Ovary (tissue), 9 donors: Measurements from ENCODE around the gene RAB3GAP1. TPM values are rescaled to one million over a fixed set of nuclear protein-coding genes. Genes with fewer than 3 reads are reported as not detected.
"Not testable (repeated sequence)": the region's sequence is repeated elsewhere in the genome, so short reads cannot be mapped to it uniquely, and the experiment has no call there.

ENCODE experiments used
- DNase-seq, 5 donors: peaks; one replicate each; pipeline ENCODE4 v3.0.0-alpha.2; 2019 to 2020
- H3K27ac ChIP-seq, 2 donors: fragments of 200-600 bp; one replicate each; pipeline versions ENCODE4 v1.5.1 to v1.8.0; 2019 to 2022
- H3K27me3 ChIP-seq: fragments of 200-600 bp; one replicate; pipeline ENCODE4 v1.8.0; 2022
- H3K36me3 ChIP-seq: fragments of 200-600 bp; sonication (generic); one replicate; pipeline ENCODE4 v1.5.1; 2019
- H3K4me1 ChIP-seq: one replicate; pipeline ENCODE4 v1.8.1; 2013; ENCODE audit warnings: mild to moderate bottlenecking, moderate library complexity; ENCODE audit not compliant: insufficient read depth
- H3K4me3 ChIP-seq: fragments of 200-600 bp; sonication (generic); one replicate; pipeline ENCODE4 v1.5.1; 2017
- H3K9me3 ChIP-seq, 2 donors: fragments of 200-600 bp in 1 of 2; sonication (generic) in 1 of 2; one replicate each; pipeline versions ENCODE4 v1.5.1 to v1.8.1; 2013 to 2019; ENCODE audit warnings: mild to moderate bottlenecking in 1 of 2, moderate library complexity in 1 of 2
- CTCF ChIP-seq, 3 donors: fragments of 450-650 bp in 2 of 3; fragments of 200-600 bp in 1 of 3; IDR thresholded peaks; one replicate each; pipeline versions ENCODE4 v1.5.1 to v1.8.0; 2016 to 2022; ENCODE audit warnings: antibody characterized with exemption in 3 of 3, mild to moderate bottlenecking in 1 of 3
- EP300 ChIP-seq: sonication (generic); formaldehyde crosslinking; IDR thresholded peaks from one replicate; pipeline ENCODE4 v1.6.1; 2017; ENCODE audit warnings: antibody characterized with exemption
- POLR2A ChIP-seq: fragments of 450-650 bp; IDR thresholded peaks from one replicate; pipeline ENCODE4 v1.6.1; 2017; ENCODE audit warnings: antibody characterized with exemption, mild to moderate bottlenecking, moderate library complexity
- WGBS, 3 donors: extraction: QIAGEN DNeasy Blood & Tissue Kit in 1 of 3; methylation state at CpG; one replicate each; pipeline versions ENCODE4 v1.1.5 to v1.1.7; 2013 to 2017; 5-methylcytosine and 5-hydroxymethylcytosine counted together
- intact Hi-C, 4 donors: fragments of 100-400 bp; cut with DNase I; formaldehyde crosslinking; loops; one replicate each; pipeline versions ENCODE4 v1.11.0 to v1.15.1; 2022 to 2023
- polyA plus RNA-seq, 2 donors: library from polyadenylated mRNA; stranded (reverse); fragments of 200-250 nt in 1 of 2; fragments of 350-450 nt in 1 of 2; fragmentation: Illumina TruSeq in 1 of 2; extraction: RNeasy Lipid Tissue Mini Kit (QIAGEN cat#74804) in 1 of 2; gene quantifications; one replicate each; pipeline ENCODE4 v1.2.3, GENCODE V29; 2013 to 2014
- total RNA-seq, 7 donors: library from RNA; depleted of rRNA in 2 of 7; stranded (reverse); fragments of >200 nt in 2 of 7; fragmentation: NEBNext Ultra II Directional in 3 of 7; extraction: Animal tissue kit (Norgen Biotek cat#: 25700) in 3 of 7; gene quantifications; one replicate each; pipeline versions ENCODE4 v1.1.0 to v1.2.4, GENCODE V29; 2016 to 2023
- donor health status: DM: no; HTN: no; CAD: no; lungs with moderate emphysema.
- donor health status: DM: no; HTN: no; CAD: no.
- donor health status: Bipolar disorder and iron deficiency.
- donor health status: DM: yes; HTN: yes; CAD: no.
- donor health status: DM: no; HTN: no; CAD: no.
- donor health status: DM: yes; HTN: yes; CAD: no.

Gene RAB3GAP1
- total and polyA plus RNA-seq, 9 donors: 29.3 to 51.3 (median 44.3) TPM

- H3K36me3 ChIP-seq: no peaks in the 10 kb centered on the region
- WGBS, 3 donors: 96 to 99% (median 98%) methylated on average over 2 of the region's 2 CpGs
- no peaks in the 10 kb centered on the region for H3K4me1 ChIP-seq
- no peak overlapping the region for H3K4me3 ChIP-seq
- H3K27me3 ChIP-seq: no peaks in the 10 kb centered on the region
- H3K9me3 ChIP-seq: no peaks in the 10 kb centered on the region
- TF ChIP-seq EP300 (no peak), POLR2A (no peak), CTCF (IDR thresholded peaks at IDR 0.05) (no peak)
- intact Hi-C loops: no loop called here
- DNase-seq: no peak
- H3K27ac ChIP-seq: no peak overlapping the region
Observed at GRCh38 chr2:135121016-135121657, 69.0 kb downstream of the RAB3GAP1 start.

GRCh38 chr2:135121658-135122039 lies 69.6 kb downstream of the RAB3GAP1 start:
- 87 to 90% (median 89%) methylated on average over 6 of the region's 6 CpGs for WGBS, 3 donors
- H3K27me3 ChIP-seq, H3K4me3 ChIP-seq, H3K4me1 ChIP-seq, H3K36me3 ChIP-seq, DNase-seq, intact Hi-C loops, H3K27ac ChIP-seq, H3K9me3 ChIP-seq: not testable (repeated sequence)

- H3K9me3 ChIP-seq: no peaks in the 10 kb centered on the region
- no peaks in the 10 kb centered on the region for H3K27me3 ChIP-seq
- DNase-seq: no peak
- intact Hi-C loops: no loop called here
- TF ChIP-seq CTCF (IDR thresholded peaks at IDR 0.05): no peak
- no peak for TF ChIP-seq EP300
- no peak for TF ChIP-seq POLR2A
- H3K36me3 ChIP-seq: no peaks in the 10 kb centered on the region
- WGBS, 3 donors: 13 to 48% (median 34%) methylated on average over 1 of the region's 1 CpG
- H3K4me3 ChIP-seq: no peak overlapping the region
- no peaks in the 10 kb centered on the region for H3K4me1 ChIP-seq
- no peak overlapping the region for H3K27ac ChIP-seq
Observed at GRCh38 chr2:135124924-135125886, 73.1 kb downstream of the RAB3GAP1 start.

GRCh38 chr2:135125940-135126339 lies 73.8 kb downstream of the RAB3GAP1 start:
- H3K36me3 ChIP-seq: no peaks in the 10 kb centered on the region
- no peaks in the 10 kb centered on the region for H3K9me3 ChIP-seq
- intact Hi-C loops: no loop called here
- H3K27ac ChIP-seq: no peak overlapping the region
- H3K27me3 ChIP-seq: no peaks in the 10 kb centered on the region
- TF ChIP-seq CTCF (IDR thresholded peaks at IDR 0.05): no peak
- TF ChIP-seq POLR2A: no peak
- TF ChIP-seq EP300: no peak
- WGBS, 3 donors: 78 to 95% (median 93%) methylated on average over 2 of the region's 2 CpGs
- DNase-seq: no peak
- no peaks in the 10 kb centered on the region for H3K4me1 ChIP-seq
- H3K4me3 ChIP-seq: no peak overlapping the region

GRCh38 chr2:135130751-135131150 lies 78.7 kb downstream of the RAB3GAP1 start:
- intact Hi-C loops: no loop called here
- Histone ChIP-seq H3K36me3 (no peaks in the 10 kb centered on the region), H3K27ac (no peak overlapping the region), H3K9me3 (no peaks in the 10 kb centered on the region), H3K4me3 (no peak overlapping the region), H3K4me1 (no peaks in the 10 kb centered on the region), H3K27me3 (no peaks in the 10 kb centered on the region)
- WGBS, 3 donors: 95 to 97% (median 96%) methylated on average over 2 of the region's 2 CpGs
- TF ChIP-seq EP300 (no peak), CTCF (IDR thresholded peaks at IDR 0.05) (no peak), POLR2A (no peak)
- DNase-seq: no peak
